Testis (tissue), 3 donors: ENCODE results near the gene ODAD2. TPM values are rescaled to one million over a fixed set of nuclear protein-coding genes. Genes with fewer than 3 reads are reported as not detected.

Experiments
- DNase-seq: peaks from one replicate; pipeline ENCODE4 v3.0.0-alpha.2; 2019
- H3K27ac ChIP-seq, 2 donors: fragments of 200-600 bp; sonication (generic); one replicate each; pipeline ENCODE4 v1.5.1; 2019
- H3K27me3 ChIP-seq: fragments of 200-600 bp; sonication (generic); one replicate; pipeline ENCODE4 v1.5.1; 2019
- H3K36me3 ChIP-seq: fragments of 200-600 bp; sonication (generic); one replicate; pipeline ENCODE4 v1.5.1; 2017; ENCODE audit warnings: low read depth; ENCODE audit errors: missing control alignments
- H3K4me1 ChIP-seq: fragments of 200-600 bp; sonication (generic); one replicate; pipeline ENCODE4 v1.5.1; 2019
- H3K4me3 ChIP-seq, 2 donors: fragments of 200-600 bp; sonication (generic); one replicate each; pipeline ENCODE4 v1.5.1; 2017 to 2019
- H3K9me3 ChIP-seq: fragments of 200-600 bp; sonication (generic); one replicate; pipeline ENCODE4 v1.5.1; 2017
- POLR2A ChIP-seq: fragments of 450-650 bp; IDR thresholded peaks from one replicate; pipeline ENCODE4 v1.6.1; 2017; ENCODE audit warnings: antibody characterized with exemption, mild to moderate bottlenecking, moderate library complexity
- WGBS, 2 donors: methylation state at CpG; one replicate each; pipeline ENCODE4 v1.1.5; 2018; 5-methylcytosine and 5-hydroxymethylcytosine counted together
- intact Hi-C: fragments of 100-400 bp; cut with DNase I; formaldehyde crosslinking; loops from one replicate; pipeline ENCODE4 v1.15.1; 2023; ENCODE audit warnings: low total_unique reads
- polyA plus RNA-seq: library from polyadenylated mRNA; stranded (reverse); fragments of 350-450 nt; fragmentation: Illumina TruSeq; extraction: RNeasy Lipid Tissue Mini Kit (QIAGEN cat#74804); gene quantifications from one replicate; pipeline ENCODE4 v1.2.3, GENCODE V29; 2014; ENCODE audit warnings: low read depth, low replicate concordance; ENCODE audit not compliant: insufficient read depth
- small RNA-seq, 2 donors: library from RNA; depleted of rRNA; stranded (forward); fragments of <200 nt; gene quantifications; one replicate each; pipeline ENCODE3, GENCODE V24; 2016
- total RNA-seq, 2 donors: library from RNA; depleted of rRNA; stranded (reverse); fragments of >200 nt; gene quantifications; one replicate each; pipeline ENCODE4 v1.2.3, GENCODE V29; 2016
- TF ChIP-seq, protein P1 (sequence below), 3 experiments: fragments of 450-650 bp in 2 of 3; fragments of 200-600 bp in 1 of 3; sonication (generic) in 1 of 3; IDR thresholded peaks; one replicate each; pipeline ENCODE4 v1.5.1; 2016 to 2019; ENCODE audit warnings: antibody characterized with exemption in 3 of 3, mild to moderate bottlenecking in 2 of 3, moderate library complexity in 1 of 3

ODAD2 gene
- total and polyA plus RNA-seq, 3 donors from 2014 or later, result 28.5 to 75.7 (median 38.7) TPM

DNA sequence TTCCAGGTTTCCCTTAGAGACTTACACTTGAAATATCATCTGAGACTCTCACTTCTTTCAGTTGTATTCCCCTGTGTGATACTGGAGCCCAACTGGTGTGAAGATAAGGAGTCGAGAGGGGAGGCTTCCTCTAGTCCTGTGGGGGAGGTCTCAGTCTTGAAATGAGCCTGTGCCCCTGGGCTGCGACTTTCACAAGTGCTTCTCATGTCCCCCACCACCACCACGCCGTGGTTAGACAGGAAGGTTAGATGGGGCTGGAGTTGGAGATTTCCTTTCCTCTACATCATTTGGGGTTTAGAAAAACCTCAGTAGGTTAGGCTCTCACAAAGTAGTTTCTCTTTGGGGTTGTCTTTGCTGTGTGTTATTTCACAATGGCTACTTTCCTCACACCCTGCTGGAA lies 227.6 kb downstream of the ODAD2 start:
- Histone ChIP-seq H3K27ac (no peak overlapping the region), H3K4me3 (no peak overlapping the region), H3K27me3 (no peaks in the 10 kb centered on the region), H3K9me3 (no peaks in the 10 kb centered on the region), H3K4me1 (no peaks in the 10 kb centered on the region), H3K36me3 (no peaks in the 10 kb centered on the region)
- DNase-seq, result no peak
- intact Hi-C loops, result no loop called here
- 70 to 79% methylated on average over 4 of the region's 4 CpGs for WGBS, 2 donors
- TF ChIP-seq, protein P1, sequence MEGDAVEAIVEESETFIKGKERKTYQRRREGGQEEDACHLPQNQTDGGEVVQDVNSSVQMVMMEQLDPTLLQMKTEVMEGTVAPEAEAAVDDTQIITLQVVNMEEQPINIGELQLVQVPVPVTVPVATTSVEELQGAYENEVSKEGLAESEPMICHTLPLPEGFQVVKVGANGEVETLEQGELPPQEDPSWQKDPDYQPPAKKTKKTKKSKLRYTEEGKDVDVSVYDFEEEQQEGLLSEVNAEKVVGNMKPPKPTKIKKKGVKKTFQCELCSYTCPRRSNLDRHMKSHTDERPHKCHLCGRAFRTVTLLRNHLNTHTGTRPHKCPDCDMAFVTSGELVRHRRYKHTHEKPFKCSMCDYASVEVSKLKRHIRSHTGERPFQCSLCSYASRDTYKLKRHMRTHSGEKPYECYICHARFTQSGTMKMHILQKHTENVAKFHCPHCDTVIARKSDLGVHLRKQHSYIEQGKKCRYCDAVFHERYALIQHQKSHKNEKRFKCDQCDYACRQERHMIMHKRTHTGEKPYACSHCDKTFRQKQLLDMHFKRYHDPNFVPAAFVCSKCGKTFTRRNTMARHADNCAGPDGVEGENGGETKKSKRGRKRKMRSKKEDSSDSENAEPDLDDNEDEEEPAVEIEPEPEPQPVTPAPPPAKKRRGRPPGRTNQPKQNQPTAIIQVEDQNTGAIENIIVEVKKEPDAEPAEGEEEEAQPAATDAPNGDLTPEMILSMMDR (IDR thresholded peaks at IDR 0.05), result no peak
- no peak for TF ChIP-seq POLR2A

DNA sequence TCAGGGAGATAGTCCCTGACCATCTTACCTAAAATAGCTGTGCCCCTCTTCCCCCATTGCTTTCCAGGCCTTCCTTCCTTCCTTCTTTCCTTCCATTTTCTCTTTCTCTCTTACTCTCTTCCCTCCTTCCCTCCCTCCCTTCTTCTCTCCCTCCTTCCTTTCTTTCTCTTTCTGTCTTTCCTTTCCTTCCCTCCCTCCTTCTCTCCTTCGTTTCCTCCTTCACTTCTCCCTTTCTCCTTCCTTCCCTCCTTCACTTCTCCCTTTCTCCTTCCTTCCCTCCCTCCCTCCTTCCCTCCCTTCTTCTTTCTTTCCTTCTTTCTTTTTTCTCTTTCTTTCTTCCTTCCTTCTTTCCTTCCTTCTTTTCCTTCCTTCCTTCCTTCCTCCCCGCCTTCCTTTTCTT lies 228.7 kb downstream of the ODAD2 start:
- Histone ChIP-seq H3K36me3 (no peaks in the 10 kb centered on the region), H3K27me3 (no peaks in the 10 kb centered on the region), H3K4me1 (no peaks in the 10 kb centered on the region), H3K27ac (no peak overlapping the region), H3K9me3 (no peaks in the 10 kb centered on the region), H3K4me3 (no peak overlapping the region)
- WGBS, 2 donors, result 87 to 90% methylated on average over 2 of the region's 2 CpGs
- intact Hi-C loops, result no loop called here
- no peak for DNase-seq
- TF ChIP-seq, protein P1 (IDR thresholded peaks at IDR 0.05), result no peak
- TF ChIP-seq POLR2A, result no peak

Small RNAs within 50 kb of the gene (small RNA-seq; reads per million reads assigned to genes)
- gene MRPS21P5 (0 reads per million in 2 donors), gene RN7SKP132 (0 reads per million in 2 donors)
